ENCODE data around the gene ABCF2. TPM values are rescaled to one million over a fixed set of nuclear protein-coding genes. Genes with fewer than 3 reads are reported as not detected.

ABCF2 gene
- total RNA-seq, 2 experiments from 2014 or later: 31.8 to 44.9 TPM

DNA sequence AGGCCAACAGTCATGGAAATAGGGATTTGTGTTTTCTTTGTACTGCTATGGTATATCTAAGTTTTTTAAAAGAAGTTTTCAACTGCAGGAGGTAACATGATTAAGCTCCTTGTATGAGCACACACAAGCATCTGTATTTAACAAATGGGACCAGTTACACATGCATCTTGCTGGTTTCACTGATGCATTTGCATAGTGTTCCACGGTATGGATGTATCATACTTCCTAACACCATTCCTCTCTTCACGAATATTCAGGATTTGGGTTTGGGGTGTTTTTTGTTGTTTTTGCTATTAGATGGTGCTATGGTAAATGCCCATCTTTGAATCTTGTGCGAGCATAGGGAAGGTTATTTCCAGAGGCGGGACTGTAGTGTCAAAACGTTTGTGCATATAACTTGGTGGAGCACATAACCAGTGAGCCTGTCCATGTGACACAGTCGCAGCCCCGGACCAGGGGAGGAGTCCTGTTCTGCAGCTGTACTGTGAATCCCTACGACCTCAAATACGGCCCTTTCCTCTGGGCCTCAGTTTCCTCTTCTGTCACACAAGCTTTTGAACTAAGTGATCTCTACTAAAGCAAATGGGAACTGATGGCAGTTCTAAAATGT, 18.6 kb downstream of the ABCF2 start:
- Histone ChIP-seq H3K4me1 (ENCODE audit: insufficient read depth, low read length, poor library complexity, severe bottlenecking) (no peaks in the 10 kb centered on the region), H3K4me2 (ENCODE audit: low read length) (no peak overlapping the region), H2AFZ (ENCODE audit: low read length) (no peak overlapping the region), H3K9me3 (ENCODE audit: low read length) (no peaks in the 10 kb centered on the region), H3K4me3 (ENCODE audit: low read depth, low read length, poor library complexity, severe bottlenecking) (no peak overlapping the region), H4K20me1 (ENCODE audit: insufficient read depth, low read length) (no peaks in the 10 kb centered on the region), H3K9me2 (ENCODE audit: insufficient read depth, low read length) (no peaks in the 10 kb centered on the region), H3K27ac (ENCODE audit: low read depth, low read length, poor library complexity, severe bottlenecking) (no peak overlapping the region), H3K36me3 (ENCODE audit: insufficient read depth, low read length) (peaks cover 17% of the 10 kb centered on the region), H3K79me2 (ENCODE audit: insufficient read depth, low read depth, low read length) (no peaks in the 10 kb centered on the region)
- CTCF ChIA-PET (ENCODE audit: unreplicated experiment): no interaction called here
- intact Hi-C loops (cut with micrococcal nuclease; ENCODE audit: unreplicated experiment): no loop called here
- POLR2A ChIA-PET: no interaction called here
- BruUV-seq (replicated peaks): no TSS peak
- TF ChIP-seq EZH2phosphoT487 (IDR thresholded peaks at IDR 0.05; ENCODE audit: borderline replicate concordance, low read depth, low read length): no peak
- TF ChIP-seq, protein P1, sequence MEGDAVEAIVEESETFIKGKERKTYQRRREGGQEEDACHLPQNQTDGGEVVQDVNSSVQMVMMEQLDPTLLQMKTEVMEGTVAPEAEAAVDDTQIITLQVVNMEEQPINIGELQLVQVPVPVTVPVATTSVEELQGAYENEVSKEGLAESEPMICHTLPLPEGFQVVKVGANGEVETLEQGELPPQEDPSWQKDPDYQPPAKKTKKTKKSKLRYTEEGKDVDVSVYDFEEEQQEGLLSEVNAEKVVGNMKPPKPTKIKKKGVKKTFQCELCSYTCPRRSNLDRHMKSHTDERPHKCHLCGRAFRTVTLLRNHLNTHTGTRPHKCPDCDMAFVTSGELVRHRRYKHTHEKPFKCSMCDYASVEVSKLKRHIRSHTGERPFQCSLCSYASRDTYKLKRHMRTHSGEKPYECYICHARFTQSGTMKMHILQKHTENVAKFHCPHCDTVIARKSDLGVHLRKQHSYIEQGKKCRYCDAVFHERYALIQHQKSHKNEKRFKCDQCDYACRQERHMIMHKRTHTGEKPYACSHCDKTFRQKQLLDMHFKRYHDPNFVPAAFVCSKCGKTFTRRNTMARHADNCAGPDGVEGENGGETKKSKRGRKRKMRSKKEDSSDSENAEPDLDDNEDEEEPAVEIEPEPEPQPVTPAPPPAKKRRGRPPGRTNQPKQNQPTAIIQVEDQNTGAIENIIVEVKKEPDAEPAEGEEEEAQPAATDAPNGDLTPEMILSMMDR (conservative IDR thresholded peaks at IDR 0.05; ENCODE audit: low read length): no peak
- DNase-seq (ENCODE audit: low spot score): no peak

DNA sequence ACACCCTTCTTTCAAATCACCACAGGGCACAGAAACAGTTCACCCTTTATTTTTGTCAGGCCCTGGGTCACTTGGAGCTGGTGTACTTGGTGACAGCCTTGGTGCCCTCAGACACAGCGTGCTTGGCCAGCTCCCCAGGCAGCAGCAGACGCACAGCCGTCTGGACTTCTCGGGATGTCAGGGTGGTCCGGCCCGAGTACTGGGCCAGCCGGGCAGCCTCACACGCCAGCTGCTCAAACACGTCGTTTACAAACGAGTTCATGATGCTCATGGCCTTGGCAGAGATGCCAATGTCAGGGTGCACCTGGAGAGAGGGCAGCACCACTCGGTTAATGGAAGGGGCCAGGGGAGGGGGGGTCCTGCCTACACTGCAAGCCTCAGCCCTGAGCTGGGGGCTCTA, 19.2 kb downstream of the ABCF2 start:
- POLR2A ChIA-PET: no interaction called here
- BruUV-seq (replicated peaks): no TSS peak
- Histone ChIP-seq H3K9me3 (ENCODE audit: low read length) (no peaks in the 10 kb centered on the region), H2AFZ (ENCODE audit: low read length) (no peak overlapping the region), H4K20me1 (ENCODE audit: insufficient read depth, low read length) (no peaks in the 10 kb centered on the region), H3K4me2 (ENCODE audit: low read length) (no peak overlapping the region), H3K79me2 (ENCODE audit: insufficient read depth, low read depth, low read length) (no peaks in the 10 kb centered on the region), H3K9me2 (ENCODE audit: insufficient read depth, low read length) (no peaks in the 10 kb centered on the region), H3K4me1 (ENCODE audit: insufficient read depth, low read length, poor library complexity, severe bottlenecking) (no peaks in the 10 kb centered on the region), H3K4me3 (ENCODE audit: low read depth, low read length, poor library complexity, severe bottlenecking) (no peak overlapping the region), H3K27ac (ENCODE audit: low read depth, low read length, poor library complexity, severe bottlenecking) (no peak overlapping the region), H3K36me3 (ENCODE audit: insufficient read depth, low read length) (peaks cover 11% of the 10 kb centered on the region; the same call in 1 of the 2 replicates)
- CTCF ChIA-PET (ENCODE audit: unreplicated experiment): no interaction called here
- TF ChIP-seq, protein P1 (conservative IDR thresholded peaks at IDR 0.05; ENCODE audit: low read length): no peak
- TF ChIP-seq EZH2phosphoT487 (IDR thresholded peaks at IDR 0.05; ENCODE audit: borderline replicate concordance, low read depth, low read length): no peak
- intact Hi-C loops (cut with micrococcal nuclease; ENCODE audit: unreplicated experiment): no loop called here
- no peak for DNase-seq (ENCODE audit: low spot score)

DNA sequence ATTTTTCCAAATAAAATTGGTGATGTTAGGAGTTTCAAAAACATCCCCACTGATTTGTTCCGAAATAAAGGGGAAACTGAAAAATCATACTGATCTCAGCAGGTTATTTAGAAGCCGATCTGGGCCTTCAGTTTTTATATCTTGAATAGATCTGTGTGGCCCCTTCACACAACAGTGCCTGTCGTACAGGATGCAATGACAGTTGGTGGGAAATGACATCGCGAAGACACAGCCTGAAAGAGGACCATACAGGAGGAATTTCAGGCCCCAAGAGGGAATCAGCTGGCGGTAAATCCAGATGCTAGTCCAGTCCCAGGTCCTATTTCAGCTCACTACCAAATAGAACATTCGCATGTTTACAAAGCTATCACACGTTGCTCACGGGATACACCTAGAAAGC, 19.7 kb downstream of the ABCF2 start:
- no peaks in the 10 kb centered on the region for H3K9me2 ChIP-seq (ENCODE audit: insufficient read depth, low read length)
- DNase-seq (ENCODE audit: low spot score): no peak
- ChIA-PET POLR2A (no interaction called here), CTCF (ENCODE audit: unreplicated experiment) (interaction anchor here (0.5 to 0.6 kb wide), 2 partner anchors 78 to 265 kb away, joined by 4 to 6 read pairs; no protein-coding TSS in a partner anchor)
- H3K9me3 ChIP-seq (ENCODE audit: low read length): no peaks in the 10 kb centered on the region
- H3K4me2 ChIP-seq (ENCODE audit: low read length): no peak overlapping the region
- H4K20me1 ChIP-seq (ENCODE audit: insufficient read depth, low read length): no peaks in the 10 kb centered on the region
- H3K36me3 ChIP-seq (ENCODE audit: insufficient read depth, low read length): peaks cover 6% of the 10 kb centered on the region; the same call in 1 of the 2 replicates
- H2AFZ ChIP-seq (ENCODE audit: low read length): no peak overlapping the region
- H3K79me2 ChIP-seq (ENCODE audit: insufficient read depth, low read depth, low read length): no peaks in the 10 kb centered on the region
- intact Hi-C loops (cut with micrococcal nuclease; ENCODE audit: unreplicated experiment): no loop called here
- H3K27ac ChIP-seq (ENCODE audit: low read depth, low read length, poor library complexity, severe bottlenecking): no peak overlapping the region
- no peak overlapping the region for H3K4me3 ChIP-seq (ENCODE audit: low read depth, low read length, poor library complexity, severe bottlenecking)
- H3K4me1 ChIP-seq (ENCODE audit: insufficient read depth, low read length, poor library complexity, severe bottlenecking): no peaks in the 10 kb centered on the region
- no TSS peak for BruUV-seq (replicated peaks)
- TF ChIP-seq EZH2phosphoT487 (IDR thresholded peaks at IDR 0.05; ENCODE audit: borderline replicate concordance, low read depth, low read length): no peak
- TF ChIP-seq, protein P1 (conservative IDR thresholded peaks at IDR 0.05; ENCODE audit: low read length): no peak

Data from OCI-LY7 (cell line).